OCI-LY1 (cell line): ENCODE data around the gene SCLT1.

ENCODE experiments used
- H2AFZ ChIP-seq: fragments of 200-600 bp; sonication (generic), shearing (Covaris generic); 2 replicates; pipeline ENCODE4 v1.6.0; 2014; ENCODE audit warnings: antibody characterized with exemption, mild to moderate bottlenecking, low read length
- H3F3A ChIP-seq: fragments of 200-600 bp; sonication (generic), shearing (Covaris generic); 2 replicates; pipeline ENCODE4 v1.6.0; 2014; ENCODE audit warnings: mild to moderate bottlenecking, antibody characterized with exemption, low read length, moderate library complexity; ENCODE audit not compliant: insufficient read depth
- H3K27ac ChIP-seq: fragments of 200-600 bp; sonication (generic); 2 replicates; pipeline ENCODE4 v1.5.1; 2014; ENCODE audit warnings: low read length, mixed run types, mild to moderate bottlenecking, low read depth; ENCODE audit not compliant: poor library complexity, severe bottlenecking
- H3K27me3 ChIP-seq: fragments of 200-600 bp; sonication (generic); 2 replicates; pipeline ENCODE4 v1.6.0; 2014; ENCODE audit warnings: antibody characterized with exemption, mild to moderate bottlenecking, low read length, moderate library complexity; ENCODE audit not compliant: insufficient read depth
- H3K36me3 ChIP-seq: fragments of 200-600 bp; sonication (generic); 2 replicates; pipeline ENCODE4 v1.6.1; 2014; ENCODE audit warnings: mild to moderate bottlenecking, antibody characterized with exemption, low read length, moderate library complexity, mixed read lengths; ENCODE audit not compliant: insufficient read depth
- H3K4me1 ChIP-seq: fragments of 200-600 bp; sonication (generic); 2 replicates; pipeline ENCODE4 v1.5.1; 2014; ENCODE audit warnings: mild to moderate bottlenecking, low read length, moderate library complexity; ENCODE audit not compliant: insufficient read depth, severe bottlenecking
- H3K4me2 ChIP-seq: fragments of 200-600 bp; sonication (generic), shearing (Covaris generic); 2 replicates; pipeline ENCODE4 v1.6.1; 2014; ENCODE audit warnings: low read length
- H3K4me3 ChIP-seq: fragments of 200-600 bp; sonication (generic); 2 replicates; pipeline ENCODE4 v1.5.1; 2014; ENCODE audit warnings: low read length, low read depth, mild to moderate bottlenecking, mixed read lengths; ENCODE audit not compliant: poor library complexity, severe bottlenecking
- H3K79me2 ChIP-seq: fragments of 200-600 bp; shearing (Covaris generic); 2 replicates; pipeline ENCODE4 v1.6.1; 2016; ENCODE audit warnings: mixed run types, low read length, mixed read lengths; ENCODE audit not compliant: insufficient read depth
- H3K9ac ChIP-seq: fragments of 200-600 bp; sonication (generic), shearing (Covaris generic); 2 replicates; pipeline ENCODE4 v1.6.1; 2014; ENCODE audit warnings: mild to moderate bottlenecking, low read length, mixed read lengths
- H3K9me2 ChIP-seq: fragments of 200-600 bp; sonication (generic), shearing (Covaris generic); 2 replicates; pipeline ENCODE4 v1.6.1; 2014; ENCODE audit warnings: low read depth, mild to moderate bottlenecking, low read length, mixed read lengths
- H3K9me3 ChIP-seq: fragments of 200-600 bp; shearing (Covaris generic); 2 replicates; pipeline ENCODE4 v1.6.1; 2014; ENCODE audit warnings: low read length, mixed read lengths
- H4K20me1 ChIP-seq: fragments of 200-600 bp; sonication (generic), shearing (Covaris generic); 2 replicates; pipeline ENCODE4 v1.6.0; 2016; ENCODE audit warnings: mild to moderate bottlenecking, low read length; ENCODE audit not compliant: insufficient read depth
- CTCF ChIP-seq: fragments of 200-600 bp; sonication (generic), shearing (Covaris generic); IDR thresholded peaks from 2 replicates; pipeline ENCODE4 v1.5.1; 2017; ENCODE audit warnings: mild to moderate bottlenecking, antibody characterized with exemption, low read length, moderate library complexity, mixed read lengths
- EZH2 ChIP-seq: fragments of 200-600 bp; sonication (generic), shearing (Covaris generic); IDR thresholded peaks from 2 replicates; pipeline ENCODE4 v1.8.0; 2017; ENCODE audit warnings: borderline replicate concordance, mixed run types, mild to moderate bottlenecking, antibody characterized with exemption, low read length, moderate library complexity, mixed read lengths

Gene SCLT1

DNA sequence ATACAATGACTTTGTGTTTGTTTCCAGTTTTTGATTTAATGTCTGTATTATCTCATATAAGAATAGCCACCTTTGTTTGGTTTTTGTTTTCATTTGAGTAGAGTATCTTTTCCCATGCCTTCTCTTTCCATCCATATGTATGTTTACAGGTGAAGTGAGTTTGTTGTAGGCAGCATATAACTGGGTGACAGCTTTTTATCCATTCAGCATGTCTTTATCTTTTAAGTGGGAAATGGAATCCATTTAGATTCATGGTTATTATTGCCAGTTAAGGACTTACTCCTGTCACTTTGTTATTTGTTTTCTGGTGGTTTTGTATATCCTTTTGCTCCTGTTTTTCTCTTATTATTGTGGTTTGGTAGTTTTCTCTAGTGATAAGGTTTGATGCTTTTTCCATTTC lies 34.3 kb downstream of the SCLT1 start:
- Histone ChIP-seq H4K20me1 (no peaks in the 10 kb centered on the region), H3K9ac (no peak overlapping the region), H3K9me2 (no peaks in the 10 kb centered on the region), H3K4me3 (no peak overlapping the region), H2AFZ (no peak overlapping the region), H3K9me3 (peaks cover 32% of the 10 kb centered on the region), H3K4me2 (no peak overlapping the region), H3F3A (no peaks in the 10 kb centered on the region), H3K27ac (no peak overlapping the region), H3K4me1 (no peaks in the 10 kb centered on the region), H3K27me3 (no peaks in the 10 kb centered on the region), H3K79me2 (no peaks in the 10 kb centered on the region), H3K36me3 (peaks cover 12% of the 10 kb centered on the region)
- TF ChIP-seq CTCF (no peak), EZH2 (no peak)

DNA sequence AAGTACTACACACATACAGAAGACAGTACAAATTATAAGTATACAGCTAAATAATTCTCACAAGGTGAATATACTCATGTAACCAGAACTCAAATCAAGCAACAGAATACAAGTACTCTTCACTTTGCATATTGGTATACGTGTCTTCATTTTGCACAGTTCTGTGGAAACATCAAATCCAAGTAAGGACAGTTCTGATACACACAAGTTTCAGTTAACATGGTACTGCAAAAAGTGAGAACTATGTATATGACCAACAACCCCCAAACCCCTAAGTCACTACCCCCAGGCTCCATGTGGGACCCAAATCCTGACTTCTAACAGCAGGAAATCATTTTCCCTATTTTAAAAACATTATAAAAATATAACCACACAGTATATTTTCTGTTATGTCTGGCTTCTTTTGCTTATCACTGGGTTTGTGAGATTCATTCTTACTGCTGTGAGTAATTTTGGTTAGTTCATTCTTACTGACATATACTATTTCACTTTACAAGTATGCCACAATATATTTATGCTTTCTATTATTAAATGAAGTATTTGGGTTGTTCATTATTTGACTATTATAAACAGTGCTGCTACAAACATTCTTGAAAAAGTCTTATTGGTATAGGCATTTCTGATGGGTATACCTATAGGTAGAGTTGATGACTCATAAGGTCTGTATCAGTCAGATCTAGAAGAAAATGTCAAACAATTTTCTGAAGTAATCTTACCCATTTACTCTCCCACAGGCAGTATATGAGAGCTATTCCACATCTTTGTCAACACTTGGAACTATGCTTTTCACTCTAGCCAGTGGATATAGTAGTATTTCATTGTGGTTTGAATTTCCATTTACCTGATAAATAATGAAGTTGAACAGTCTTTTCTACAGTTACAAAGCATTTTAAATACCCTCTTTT lies 47.0 kb downstream of the SCLT1 start:
- Histone ChIP-seq H3K9me2 (no peaks in the 10 kb centered on the region), H3K27me3 (no peaks in the 10 kb centered on the region), H3K9me3 (no peaks in the 10 kb centered on the region), H4K20me1 (no peaks in the 10 kb centered on the region), H3K79me2 (0 out of 2 replicates have a peak, but pooled peaks cover 4% of the 10 kb centered on the region), H3K4me1 (no peaks in the 10 kb centered on the region), H3K4me2 (no peak overlapping the region), H2AFZ (no peak overlapping the region), H3K36me3 (no peaks in the 10 kb centered on the region), H3K4me3 (no peak overlapping the region), H3F3A (no peaks in the 10 kb centered on the region), H3K27ac (no peak overlapping the region), H3K9ac (no peak overlapping the region)
- TF ChIP-seq EZH2 (no peak), CTCF (no peak)

GRCh38 chr4:129043523-129043922 lies 49.8 kb downstream of the SCLT1 start:
- H2AFZ ChIP-seq: no peak overlapping the region
- H3K9me3 ChIP-seq: no peaks in the 10 kb centered on the region
- H3F3A ChIP-seq: no peaks in the 10 kb centered on the region
- TF ChIP-seq CTCF (peak; percentile 34; the same call in 1 of the 2 replicates), EZH2 (no peak)
- H3K79me2 ChIP-seq: 0 out of 2 replicates have a peak, but pooled peaks cover 4% of the 10 kb centered on the region
- H3K9me2 ChIP-seq: no peaks in the 10 kb centered on the region
- no peaks in the 10 kb centered on the region for H3K27me3 ChIP-seq
- peaks cover 5% of the 10 kb centered on the region; the same call in 1 of the 2 replicates for H3K36me3 ChIP-seq
- H3K27ac ChIP-seq: no peak overlapping the region
- H4K20me1 ChIP-seq: no peaks in the 10 kb centered on the region
- no peak overlapping the region for H3K9ac ChIP-seq
- H3K4me2 ChIP-seq: no peak overlapping the region
- no peaks in the 10 kb centered on the region for H3K4me1 ChIP-seq
- no peak overlapping the region for H3K4me3 ChIP-seq
